Astrocyte (in vitro differentiated cells and primary cell): ENCODE data around the gene SYNGR1.

ENCODE experiments used
- EZH2 ChIP-seq: IDR thresholded peaks from 2 replicates; pipeline ENCODE4 v1.6.1; 2012; ENCODE audit warnings: mild to moderate bottlenecking, low read length, inconsistent platforms; ENCODE audit not compliant: insufficient read depth
- TF ChIP-seq, protein P1 (sequence below): IDR thresholded peaks from 2 replicates; pipeline ENCODE4 v1.5.1; 2011; ENCODE audit warnings: low read depth, mild to moderate bottlenecking, inconsistent platforms, low read length, moderate library complexity; ENCODE audit not compliant: insufficient read depth

- TF ChIP-seq, protein P1, sequence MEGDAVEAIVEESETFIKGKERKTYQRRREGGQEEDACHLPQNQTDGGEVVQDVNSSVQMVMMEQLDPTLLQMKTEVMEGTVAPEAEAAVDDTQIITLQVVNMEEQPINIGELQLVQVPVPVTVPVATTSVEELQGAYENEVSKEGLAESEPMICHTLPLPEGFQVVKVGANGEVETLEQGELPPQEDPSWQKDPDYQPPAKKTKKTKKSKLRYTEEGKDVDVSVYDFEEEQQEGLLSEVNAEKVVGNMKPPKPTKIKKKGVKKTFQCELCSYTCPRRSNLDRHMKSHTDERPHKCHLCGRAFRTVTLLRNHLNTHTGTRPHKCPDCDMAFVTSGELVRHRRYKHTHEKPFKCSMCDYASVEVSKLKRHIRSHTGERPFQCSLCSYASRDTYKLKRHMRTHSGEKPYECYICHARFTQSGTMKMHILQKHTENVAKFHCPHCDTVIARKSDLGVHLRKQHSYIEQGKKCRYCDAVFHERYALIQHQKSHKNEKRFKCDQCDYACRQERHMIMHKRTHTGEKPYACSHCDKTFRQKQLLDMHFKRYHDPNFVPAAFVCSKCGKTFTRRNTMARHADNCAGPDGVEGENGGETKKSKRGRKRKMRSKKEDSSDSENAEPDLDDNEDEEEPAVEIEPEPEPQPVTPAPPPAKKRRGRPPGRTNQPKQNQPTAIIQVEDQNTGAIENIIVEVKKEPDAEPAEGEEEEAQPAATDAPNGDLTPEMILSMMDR: no peak
- TF ChIP-seq EZH2: no peak
Measured at GRCh38 chr22:39408173-39408572, 58.4 kb downstream of the SYNGR1 start.
